ENCODE data around the gene PIK3R1. TPM values are rescaled to one million over a fixed set of nuclear protein-coding genes. Genes with fewer than 3 reads are reported as not detected.

The PIK3R1 gene
- total and polyA plus RNA-seq, 2 experiments from 2014 or later = 5.9 to 9.8 TPM

DNA sequence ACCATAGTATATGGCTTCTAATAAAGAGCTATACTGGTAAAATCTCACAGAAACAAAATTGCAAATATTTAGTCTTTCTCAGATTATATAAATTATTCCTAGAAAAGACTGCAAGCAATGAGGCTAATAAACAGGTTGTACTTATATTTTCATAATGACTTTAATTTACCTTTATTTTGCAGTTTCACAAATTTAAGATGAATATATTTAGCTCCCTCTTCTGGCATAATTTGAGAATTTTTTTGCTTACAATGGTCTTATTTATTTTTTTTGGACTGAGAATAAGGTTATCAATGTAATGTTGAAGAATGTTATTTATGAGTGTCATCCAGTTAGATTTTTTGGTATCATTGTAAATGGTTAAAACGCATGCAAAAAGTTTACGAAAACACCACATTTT lies 56.7 kb downstream of the PIK3R1 start:
- TF ChIP-seq, protein P1, sequence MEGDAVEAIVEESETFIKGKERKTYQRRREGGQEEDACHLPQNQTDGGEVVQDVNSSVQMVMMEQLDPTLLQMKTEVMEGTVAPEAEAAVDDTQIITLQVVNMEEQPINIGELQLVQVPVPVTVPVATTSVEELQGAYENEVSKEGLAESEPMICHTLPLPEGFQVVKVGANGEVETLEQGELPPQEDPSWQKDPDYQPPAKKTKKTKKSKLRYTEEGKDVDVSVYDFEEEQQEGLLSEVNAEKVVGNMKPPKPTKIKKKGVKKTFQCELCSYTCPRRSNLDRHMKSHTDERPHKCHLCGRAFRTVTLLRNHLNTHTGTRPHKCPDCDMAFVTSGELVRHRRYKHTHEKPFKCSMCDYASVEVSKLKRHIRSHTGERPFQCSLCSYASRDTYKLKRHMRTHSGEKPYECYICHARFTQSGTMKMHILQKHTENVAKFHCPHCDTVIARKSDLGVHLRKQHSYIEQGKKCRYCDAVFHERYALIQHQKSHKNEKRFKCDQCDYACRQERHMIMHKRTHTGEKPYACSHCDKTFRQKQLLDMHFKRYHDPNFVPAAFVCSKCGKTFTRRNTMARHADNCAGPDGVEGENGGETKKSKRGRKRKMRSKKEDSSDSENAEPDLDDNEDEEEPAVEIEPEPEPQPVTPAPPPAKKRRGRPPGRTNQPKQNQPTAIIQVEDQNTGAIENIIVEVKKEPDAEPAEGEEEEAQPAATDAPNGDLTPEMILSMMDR (conservative IDR thresholded peaks at IDR 0.05; ENCODE audit: low read depth in 2 of 2) = peak in 1 of 2 experiments; percentile 53; a peak in 3 of 4 replicates
- no peak for TF ChIP-seq ZNF114 (CRISPR knock-in tag; IDR thresholded peaks at IDR 0.05)
- Mint-ChIP-seq H3K9me3 (no peaks in the 10 kb centered on the region), H3K27ac (no peak overlapping the region), H3K4me3 (no peak overlapping the region), H3K4me1 (peaks cover 19% of the 10 kb centered on the region), H3K27me3 (ENCODE audit: insufficient read depth, low read depth, poor library complexity) (peaks cover 2% of the 10 kb centered on the region), H3K36me3 (ENCODE audit: low read depth) (peaks cover 7% of the 10 kb centered on the region; the same call in 1 of the 3 replicates)
- H2AFZ ChIP-seq = no peak overlapping the region
- DNase-seq (ENCODE audit: low spot score) = no peak
- no peak overlapping the region for H3K27ac ChIP-seq (ENCODE audit: low read depth)
- H3K27me3 ChIP-seq (ENCODE audit: insufficient read depth) = no peaks in the 10 kb centered on the region
- H3F3A ChIP-seq (replicated peaks; ENCODE audit: low read depth) = no peaks in the 10 kb centered on the region
- no peaks in the 10 kb centered on the region for H3K79me2 ChIP-seq (replicated peaks; ENCODE audit: insufficient read depth)
- H3K4me1 ChIP-seq (ENCODE audit: insufficient read depth) = peaks cover 7% of the 10 kb centered on the region
- no peak for ATAC-seq
- H3K4me2 ChIP-seq = no peak overlapping the region
- no peaks in the 10 kb centered on the region for H3K9me2 ChIP-seq (ENCODE audit: insufficient read depth)
- H3K36me3 ChIP-seq (ENCODE audit: insufficient read depth) = no peaks in the 10 kb centered on the region
- no peak overlapping the region for H3K4me3 ChIP-seq
- no peaks in the 10 kb centered on the region for H4K20me1 ChIP-seq (replicated peaks; ENCODE audit: insufficient read depth)

DNA sequence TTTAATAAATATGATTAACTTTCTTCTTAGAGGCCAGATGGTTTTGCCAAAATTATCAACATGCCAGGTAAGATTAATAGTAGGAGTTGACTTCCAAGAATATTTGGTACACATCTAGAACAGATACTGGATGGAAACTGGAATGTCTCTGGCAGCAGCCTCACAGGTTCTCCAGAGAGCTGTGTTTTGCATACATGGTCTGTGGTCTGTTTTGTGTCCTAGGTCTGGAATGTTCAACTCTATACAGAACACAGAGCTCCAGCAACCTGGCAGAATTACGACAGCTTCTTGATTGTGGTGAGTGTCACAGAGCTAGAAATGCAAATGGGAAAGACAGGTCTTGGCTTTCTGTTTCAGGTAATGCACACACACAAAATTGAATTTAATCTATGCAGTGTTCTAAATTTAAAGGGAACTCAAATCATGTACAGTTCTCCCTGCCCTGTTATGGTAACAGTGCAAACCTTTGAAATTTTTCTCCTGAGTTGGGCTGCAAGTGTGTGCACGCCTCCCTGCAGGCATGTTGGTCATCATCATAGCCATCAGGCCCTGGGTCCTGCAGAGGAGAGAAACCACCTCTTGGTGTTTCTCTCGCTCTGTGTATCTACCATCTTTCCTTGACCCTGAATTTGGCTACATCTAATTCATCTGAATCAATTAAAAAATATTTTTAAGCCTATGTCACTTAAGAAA lies 58.3 kb downstream of the PIK3R1 start:
- H3K9me3 Mint-ChIP-seq = no peaks in the 10 kb centered on the region
- Histone ChIP-seq H3K4me3 (no peak overlapping the region), H3K27ac (ENCODE audit: low read depth) (no peak overlapping the region), H3K36me3 (ENCODE audit: insufficient read depth) (no peaks in the 10 kb centered on the region), H2AFZ (no peak overlapping the region), H4K20me1 (replicated peaks; ENCODE audit: insufficient read depth) (no peaks in the 10 kb centered on the region), H3K79me2 (replicated peaks; ENCODE audit: insufficient read depth) (no peaks in the 10 kb centered on the region), H3K27me3 (ENCODE audit: insufficient read depth) (no peaks in the 10 kb centered on the region), H3K4me1 (ENCODE audit: insufficient read depth) (peaks cover 7% of the 10 kb centered on the region), H3K4me2 (no peak overlapping the region), H3K9me2 (ENCODE audit: insufficient read depth) (no peaks in the 10 kb centered on the region), H3F3A (replicated peaks; ENCODE audit: low read depth) (no peaks in the 10 kb centered on the region)
- no peak for ATAC-seq
- TF ChIP-seq NANOG (IDR thresholded peaks at IDR 0.05; ENCODE audit: borderline replicate concordance) = no peak
- TF ChIP-seq, protein P2, sequence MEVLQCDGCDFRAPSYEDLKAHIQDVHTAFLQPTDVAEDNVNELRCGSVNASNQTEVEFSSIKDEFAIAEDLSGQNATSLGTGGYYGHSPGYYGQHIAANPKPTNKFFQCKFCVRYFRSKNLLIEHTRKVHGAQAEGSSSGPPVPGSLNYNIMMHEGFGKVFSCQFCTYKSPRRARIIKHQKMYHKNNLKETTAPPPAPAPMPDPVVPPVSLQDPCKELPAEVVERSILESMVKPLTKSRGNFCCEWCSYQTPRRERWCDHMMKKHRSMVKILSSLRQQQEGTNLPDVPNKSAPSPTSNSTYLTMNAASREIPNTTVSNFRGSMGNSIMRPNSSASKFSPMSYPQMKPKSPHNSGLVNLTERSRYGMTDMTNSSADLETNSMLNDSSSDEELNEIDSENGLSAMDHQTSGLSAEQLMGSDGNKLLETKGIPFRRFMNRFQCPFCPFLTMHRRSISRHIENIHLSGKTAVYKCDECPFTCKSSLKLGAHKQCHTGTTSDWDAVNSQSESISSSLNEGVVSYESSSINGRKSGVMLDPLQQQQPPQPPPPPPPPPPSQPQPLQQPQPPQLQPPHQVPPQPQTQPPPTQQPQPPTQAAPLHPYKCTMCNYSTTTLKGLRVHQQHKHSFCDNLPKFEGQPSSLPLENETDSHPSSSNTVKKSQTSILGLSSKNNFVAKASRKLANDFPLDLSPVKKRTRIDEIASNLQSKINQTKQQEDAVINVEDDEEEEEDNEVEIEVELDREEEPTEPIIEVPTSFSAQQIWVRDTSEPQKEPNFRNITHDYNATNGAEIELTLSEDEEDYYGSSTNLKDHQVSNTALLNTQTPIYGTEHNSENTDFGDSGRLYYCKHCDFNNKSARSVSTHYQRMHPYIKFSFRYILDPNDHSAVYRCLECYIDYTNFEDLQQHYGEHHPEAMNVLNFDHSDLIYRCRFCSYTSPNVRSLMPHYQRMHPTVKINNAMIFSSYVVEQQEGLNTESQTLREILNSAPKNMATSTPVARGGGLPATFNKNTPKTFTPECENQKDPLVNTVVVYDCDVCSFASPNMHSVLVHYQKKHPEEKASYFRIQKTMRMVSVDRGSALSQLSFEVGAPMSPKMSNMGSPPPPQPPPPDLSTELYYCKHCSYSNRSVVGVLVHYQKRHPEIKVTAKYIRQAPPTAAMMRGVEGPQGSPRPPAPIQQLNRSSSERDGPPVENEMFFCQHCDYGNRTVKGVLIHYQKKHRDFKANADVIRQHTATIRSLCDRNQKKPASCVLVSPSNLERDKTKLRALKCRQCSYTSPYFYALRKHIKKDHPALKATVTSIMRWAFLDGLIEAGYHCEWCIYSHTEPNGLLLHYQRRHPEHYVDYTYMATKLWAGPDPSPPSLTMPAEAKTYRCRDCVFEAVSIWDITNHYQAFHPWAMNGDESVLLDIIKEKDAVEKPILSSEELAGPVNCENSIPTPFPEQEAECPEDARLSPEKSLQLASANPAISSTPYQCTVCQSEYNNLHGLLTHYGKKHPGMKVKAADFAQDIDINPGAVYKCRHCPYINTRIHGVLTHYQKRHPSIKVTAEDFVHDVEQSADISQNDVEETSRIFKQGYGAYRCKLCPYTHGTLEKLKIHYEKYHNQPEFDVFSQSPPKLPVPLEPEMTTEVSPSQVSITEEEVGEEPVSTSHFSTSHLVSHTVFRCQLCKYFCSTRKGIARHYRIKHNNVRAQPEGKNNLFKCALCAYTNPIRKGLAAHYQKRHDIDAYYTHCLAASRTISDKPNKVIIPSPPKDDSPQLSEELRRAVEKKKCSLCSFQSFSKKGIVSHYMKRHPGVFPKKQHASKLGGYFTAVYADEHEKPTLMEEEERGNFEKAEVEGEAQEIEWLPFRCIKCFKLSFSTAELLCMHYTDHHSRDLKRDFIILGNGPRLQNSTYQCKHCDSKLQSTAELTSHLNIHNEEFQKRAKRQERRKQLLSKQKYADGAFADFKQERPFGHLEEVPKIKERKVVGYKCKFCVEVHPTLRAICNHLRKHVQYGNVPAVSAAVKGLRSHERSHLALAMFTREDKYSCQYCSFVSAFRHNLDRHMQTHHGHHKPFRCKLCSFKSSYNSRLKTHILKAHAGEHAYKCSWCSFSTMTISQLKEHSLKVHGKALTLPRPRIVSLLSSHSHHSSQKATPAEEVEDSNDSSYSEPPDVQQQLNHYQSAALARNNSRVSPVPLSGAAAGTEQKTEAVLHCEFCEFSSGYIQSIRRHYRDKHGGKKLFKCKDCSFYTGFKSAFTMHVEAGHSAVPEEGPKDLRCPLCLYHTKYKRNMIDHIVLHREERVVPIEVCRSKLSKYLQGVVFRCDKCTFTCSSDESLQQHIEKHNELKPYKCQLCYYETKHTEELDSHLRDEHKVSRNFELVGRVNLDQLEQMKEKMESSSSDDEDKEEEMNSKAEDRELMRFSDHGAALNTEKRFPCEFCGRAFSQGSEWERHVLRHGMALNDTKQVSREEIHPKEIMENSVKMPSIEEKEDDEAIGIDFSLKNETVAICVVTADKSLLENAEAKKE (CRISPR knock-in tag; IDR thresholded peaks at IDR 0.05) = no peak
- TF ChIP-seq, protein P1 (conservative IDR thresholded peaks at IDR 0.05; ENCODE audit: low read depth in 2 of 2) = no peak
- TF ChIP-seq POLR2AphosphoS5 (IDR thresholded peaks at IDR 0.05; ENCODE audit: low read depth) = no peak
- no peak for TF ChIP-seq ZNF331 (CRISPR knock-in tag; IDR thresholded peaks at IDR 0.05; ENCODE audit: low read depth)
- H3K27me3 Mint-ChIP-seq (ENCODE audit: insufficient read depth, low read depth, poor library complexity) = peaks cover 2% of the 10 kb centered on the region
- H3K27ac Mint-ChIP-seq = no peak overlapping the region
- peaks cover 7% of the 10 kb centered on the region; the same call in 1 of the 3 replicates for H3K36me3 Mint-ChIP-seq (ENCODE audit: low read depth)
- H3K4me1 Mint-ChIP-seq = peaks cover 16% of the 10 kb centered on the region
- DNase-seq (ENCODE audit: low spot score) = no peak
- no peak overlapping the region for H3K4me3 Mint-ChIP-seq
